ENCODE results near the gene CEP89. TPM values are rescaled to one million over a fixed set of nuclear protein-coding genes. Genes with fewer than 3 reads are reported as not detected.
"Not testable (repeated sequence)": the region's sequence is repeated elsewhere in the genome, so short reads cannot be mapped to it uniquely, and the experiment has no call there.

Gene CEP89
- total RNA-seq, 1 experiment from 2014 or later = 11.3 TPM

- DNase-seq (ENCODE audit: low read depth) = no peak
Measured at GRCh38 chr19:32872391-32872790, 99.4 kb downstream of the CEP89 start.

- no peak for DNase-seq (ENCODE audit: low read depth)
Measured at GRCh38 chr19:32870981-32871451, 100.7 kb downstream of the CEP89 start.

- DNase-seq (ENCODE audit: low read depth) = no peak
Measured at GRCh38 chr19:32869966-32870573, 101.7 kb downstream of the CEP89 start.

GRCh38 chr19:32869369-32869965 is 102.3 kb downstream of the CEP89 start, which contains the start of gene SLC7A9:
Gene SLC7A9, minus strand, starts transcription at chr19:32869767. Its CDS starts 1,233 bp downstream, at chr19:32868534.
- no peak for DNase-seq (ENCODE audit: low read depth)

GRCh38 chr19:32868206-32868950 is 103.4 kb downstream of the CEP89 start:
- no peak for DNase-seq (ENCODE audit: low read depth)

GRCh38 chr19:32867436-32867835 is 104.3 kb downstream of the CEP89 start:
- not testable (repeated sequence) for DNase-seq (ENCODE audit: low read depth)

GRCh38 chr19:32866564-32867265 is 105.0 kb downstream of the CEP89 start:
- DNase-seq (ENCODE audit: low read depth) = no peak

GRCh38 chr19:32866061-32866460 is 105.7 kb downstream of the CEP89 start:
- no peak for DNase-seq (ENCODE audit: low read depth)

GRCh38 chr19:32865326-32865725 is 106.4 kb downstream of the CEP89 start:
- no peak for DNase-seq (ENCODE audit: low read depth)

GRCh38 chr19:32864318-32865007 is 107.3 kb downstream of the CEP89 start:
- no peak for DNase-seq (ENCODE audit: low read depth)

GRCh38 chr19:32863841-32864240 is 107.9 kb downstream of the CEP89 start:
- DNase-seq (ENCODE audit: low read depth) = no peak

- no peak for DNase-seq (ENCODE audit: low read depth)
Measured at GRCh38 chr19:32863301-32863700, 108.5 kb downstream of the CEP89 start.

- DNase-seq (ENCODE audit: low read depth) = no peak
Measured at GRCh38 chr19:32862741-32863140, 109.0 kb downstream of the CEP89 start.

- no peak for DNase-seq (ENCODE audit: low read depth)
Measured at GRCh38 chr19:32862173-32862572, 109.6 kb downstream of the CEP89 start.

- DNase-seq (ENCODE audit: low read depth) = no peak
Measured at GRCh38 chr19:32861596-32861995, 110.2 kb downstream of the CEP89 start.

GRCh38 chr19:32859591-32859990 is 112.2 kb downstream of the CEP89 start:
- DNase-seq (ENCODE audit: low read depth) = no peak

GRCh38 chr19:32858559-32858958 is 113.2 kb downstream of the CEP89 start:
- DNase-seq (ENCODE audit: low read depth) = no peak

- no peak for DNase-seq (ENCODE audit: low read depth)
Measured at GRCh38 chr19:32858155-32858554, 113.6 kb downstream of the CEP89 start.

GRCh38 chr19:32857584-32857983 is 114.2 kb downstream of the CEP89 start:
- DNase-seq (ENCODE audit: low read depth) = no peak

- not testable (repeated sequence) for DNase-seq (ENCODE audit: low read depth)
Measured at GRCh38 chr19:32856818-32857217, 114.9 kb downstream of the CEP89 start.

GRCh38 chr19:32852216-32852615 is 119.5 kb downstream of the CEP89 start:
- DNase-seq (ENCODE audit: low read depth) = no peak
